Stimulated activated CD4-positive, alpha-beta T cell treated with anti-CD3 and anti-CD28 coated beads, TNF-alpha, amount 100 ng/mL, for 1 hour (primary cell): ENCODE data around the gene PC.
"Not testable (repeated sequence)": the region's sequence is repeated elsewhere in the genome, so short reads cannot be mapped to it uniquely, and the experiment has no call there.

Experiments
- DNase-seq, 3 donors: peaks; one replicate each; pipeline ENCODE4 v3.0.0-alpha.2; 2020; ENCODE audit warnings: low read depth in 3 of 3, low spot score in 1 of 3

Gene PC

GRCh38 chr11:66800720-66801428 lies 157.3 kb downstream of the PC start:
- no peak for DNase-seq

GRCh38 chr11:66799815-66800214 lies 158.4 kb downstream of the PC start:
- not testable (repeated sequence) for DNase-seq
